ENCODE results near the gene ZNF195.
"Not testable (repeated sequence)": the region's sequence is repeated elsewhere in the genome, so short reads cannot be mapped to it uniquely, and the experiment has no call there.

DNA sequence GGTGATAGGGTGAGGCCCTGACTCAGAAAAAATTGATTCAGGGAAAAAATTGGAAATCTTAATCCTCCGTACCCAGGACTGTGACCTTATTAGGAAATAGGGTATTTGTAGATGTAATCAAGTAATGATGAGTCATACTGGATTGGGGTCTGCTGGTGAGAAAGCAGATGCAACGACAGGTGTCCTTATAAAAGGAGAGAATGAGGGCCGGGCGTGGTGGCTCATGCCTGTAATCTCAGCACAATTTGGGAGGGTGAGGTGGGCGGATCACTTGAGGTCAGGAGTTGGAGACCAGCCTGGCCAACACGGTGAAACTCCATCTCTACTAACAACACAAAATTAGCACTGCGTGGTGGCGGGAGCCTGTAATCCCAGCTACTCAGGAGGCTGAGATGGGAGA lies 47.6 kb upstream of the ZNF195 start:
- not testable (repeated sequence) for TF ChIP-seq SP1 (IDR thresholded peaks at IDR 0.05; ENCODE audit: low read depth); POLR2AphosphoS5 (IDR thresholded peaks at IDR 0.05; ENCODE audit: low read depth, low read length); EGR1 (IDR thresholded peaks at IDR 0.05; ENCODE audit: low read depth)
- TF ChIP-seq, protein P1, sequence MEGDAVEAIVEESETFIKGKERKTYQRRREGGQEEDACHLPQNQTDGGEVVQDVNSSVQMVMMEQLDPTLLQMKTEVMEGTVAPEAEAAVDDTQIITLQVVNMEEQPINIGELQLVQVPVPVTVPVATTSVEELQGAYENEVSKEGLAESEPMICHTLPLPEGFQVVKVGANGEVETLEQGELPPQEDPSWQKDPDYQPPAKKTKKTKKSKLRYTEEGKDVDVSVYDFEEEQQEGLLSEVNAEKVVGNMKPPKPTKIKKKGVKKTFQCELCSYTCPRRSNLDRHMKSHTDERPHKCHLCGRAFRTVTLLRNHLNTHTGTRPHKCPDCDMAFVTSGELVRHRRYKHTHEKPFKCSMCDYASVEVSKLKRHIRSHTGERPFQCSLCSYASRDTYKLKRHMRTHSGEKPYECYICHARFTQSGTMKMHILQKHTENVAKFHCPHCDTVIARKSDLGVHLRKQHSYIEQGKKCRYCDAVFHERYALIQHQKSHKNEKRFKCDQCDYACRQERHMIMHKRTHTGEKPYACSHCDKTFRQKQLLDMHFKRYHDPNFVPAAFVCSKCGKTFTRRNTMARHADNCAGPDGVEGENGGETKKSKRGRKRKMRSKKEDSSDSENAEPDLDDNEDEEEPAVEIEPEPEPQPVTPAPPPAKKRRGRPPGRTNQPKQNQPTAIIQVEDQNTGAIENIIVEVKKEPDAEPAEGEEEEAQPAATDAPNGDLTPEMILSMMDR (IDR thresholded peaks at IDR 0.05 in 2 of 3, conservative IDR thresholded peaks at IDR 0.05 in 1 of 3; ENCODE audit: borderline replicate concordance in 1 of 3, insufficient read depth in 1 of 3, low read depth in 2 of 3, low read length in 2 of 3) = not testable (repeated sequence)

All from HCT116 (cell line).